HEK293 (cell line): ENCODE measurements around the gene KDELR1.
"Not testable (repeated sequence)": the region's sequence is repeated elsewhere in the genome, so short reads cannot be mapped to it uniquely, and the experiment has no call there.

Experiments
- CTCF ChIA-PET: fragments of 350-600 bp; formaldehyde crosslinking; extraction: SDS; loops from one replicate; lab custom pipeline; 2021; ENCODE audit warnings: antibody characterized with exemption; lab: Yijun Ruan, JAX
- POLR2A ChIA-PET: fragments of 300-600 bp; formaldehyde crosslinking; extraction: SDS; loops from one replicate; lab custom pipeline; 2020; ENCODE audit warnings: antibody characterized with exemption, inconsistent platforms; lab: Yijun Ruan, JAX
- H3K27ac ChIP-seq: fragments of 200-500 bp; sonication (Bioruptor generic); 2 replicates; pipeline ENCODE4 v1.5.1; 2014; ENCODE audit warnings: low read depth, low read length, control low read depth, inconsistent platforms; ENCODE audit errors: extremely low read depth
- H3K36me3 ChIP-seq, 2 experiments: fragments of 200-500 bp in 1 of 2; sonication (Bioruptor generic) in 1 of 2; 1 replicate in 1 of 2; 2 replicates in 1 of 2; pipeline ENCODE4 v1.5.1; 2014 to 2017; ENCODE audit warnings: inconsistent platforms in 2 of 2, low read length in 2 of 2; ENCODE audit not compliant: control insufficient read depth in 2 of 2, insufficient read depth in 1 of 2
- H3K4me1 ChIP-seq: fragments of 200-500 bp; sonication (Bioruptor generic); 2 replicates; pipeline ENCODE4 v1.5.1; 2014; ENCODE audit warnings: mild to moderate bottlenecking, low read length, inconsistent platforms; ENCODE audit not compliant: control insufficient read depth, insufficient read depth
- H3K4me3 ChIP-seq: 2 replicates; pipeline ENCODE4 v1.5.1; 2011; ENCODE audit warnings: low read depth, mild to moderate bottlenecking, control low read depth, low read length, moderate library complexity
- H3K9me3 ChIP-seq: fragments of 200-500 bp; sonication (Bioruptor generic); 2 replicates; pipeline ENCODE4 v1.5.1; 2014; ENCODE audit warnings: low read depth, low read length, inconsistent platforms; ENCODE audit not compliant: control insufficient read depth, insufficient read depth
- BCL6B ChIP-seq: fragments of 450-650 bp; formaldehyde crosslinking; IDR thresholded peaks from 2 replicates; pipeline ENCODE4 v1.5.1; 2017; ENCODE audit warnings: missing biosample characterization, missing genetic modification characterization
- GFI1B ChIP-seq: fragments of 450-650 bp; formaldehyde crosslinking; IDR thresholded peaks from 2 replicates; pipeline ENCODE4 v1.5.1; 2016; ENCODE audit warnings: missing biosample characterization, missing genetic modification characterization
- OSR2 ChIP-seq: fragments of 450-650 bp; formaldehyde crosslinking; IDR thresholded peaks from 2 replicates; pipeline ENCODE4 v1.5.1; 2016; ENCODE audit warnings: missing biosample characterization, missing genetic modification characterization
- PRDM4 ChIP-seq: fragments of 450-650 bp; formaldehyde crosslinking; IDR thresholded peaks from 2 replicates; pipeline ENCODE4 v1.5.1; 2017; ENCODE audit warnings: missing biosample characterization, missing genetic modification characterization
- PRDM6 ChIP-seq: fragments of 450-650 bp; formaldehyde crosslinking; IDR thresholded peaks from 2 replicates; pipeline ENCODE4 v1.5.1; 2017; ENCODE audit warnings: missing biosample characterization, missing genetic modification characterization
- SCRT2 ChIP-seq: fragments of 450-650 bp; formaldehyde crosslinking; IDR thresholded peaks from 2 replicates; pipeline ENCODE4 v1.5.1; 2016; ENCODE audit warnings: missing biosample characterization, missing genetic modification characterization
- SP7 ChIP-seq: fragments of 450-650 bp; formaldehyde crosslinking; IDR thresholded peaks from 2 replicates; pipeline ENCODE4 v1.5.1; 2016; ENCODE audit warnings: missing biosample characterization, missing genetic modification characterization
- ZBTB10 ChIP-seq: fragments of 450-650 bp; formaldehyde crosslinking; IDR thresholded peaks from 2 replicates; pipeline ENCODE4 v1.5.1; 2016; ENCODE audit warnings: missing biosample characterization, missing genetic modification characterization
- ZBTB21 ChIP-seq: fragments of 450-650 bp; formaldehyde crosslinking; IDR thresholded peaks from 2 replicates; pipeline ENCODE4 v1.5.1; 2017; ENCODE audit warnings: missing biosample characterization, missing genetic modification characterization
- ZBTB6 ChIP-seq: fragments of 450-650 bp; formaldehyde crosslinking; IDR thresholded peaks from 2 replicates; pipeline ENCODE4 v1.5.1; 2017; ENCODE audit warnings: missing biosample characterization, missing genetic modification characterization
- ZEB2 ChIP-seq: fragments of 450-650 bp; formaldehyde crosslinking; IDR thresholded peaks from 2 replicates; pipeline ENCODE4 v1.5.1; 2016; ENCODE audit warnings: missing biosample characterization, missing genetic modification characterization
- ZNF140 ChIP-seq: fragments of 450-650 bp; formaldehyde crosslinking; IDR thresholded peaks from 2 replicates; pipeline ENCODE4 v1.5.1; 2016; ENCODE audit warnings: missing biosample characterization, missing genetic modification characterization
- ZNF155 ChIP-seq: fragments of 450-650 bp; formaldehyde crosslinking; IDR thresholded peaks from 2 replicates; pipeline ENCODE4 v1.5.1; 2016; ENCODE audit warnings: missing biosample characterization, missing genetic modification characterization
- ZNF214 ChIP-seq: fragments of 450-650 bp; formaldehyde crosslinking; IDR thresholded peaks from 2 replicates; pipeline ENCODE4 v1.5.1; 2017; ENCODE audit warnings: missing biosample characterization, mild to moderate bottlenecking, missing genetic modification characterization, borderline replicate concordance
- ZNF221 ChIP-seq: fragments of 450-650 bp; formaldehyde crosslinking; IDR thresholded peaks from 2 replicates; pipeline ENCODE4 v1.5.1; 2017; ENCODE audit warnings: missing biosample characterization, missing genetic modification characterization, borderline replicate concordance
- ZNF239 ChIP-seq: fragments of 450-650 bp; formaldehyde crosslinking; IDR thresholded peaks from 2 replicates; pipeline ENCODE4 v1.5.1; 2016; ENCODE audit warnings: missing biosample characterization, missing genetic modification characterization
- ZNF274 ChIP-seq, 2 experiments: fragments of 200-500 bp in 1 of 2; fragments of 450-650 bp in 1 of 2; sonication (Bioruptor generic) in 1 of 2; formaldehyde crosslinking in 1 of 2; IDR thresholded peaks; 2 replicates each; pipeline versions ENCODE4 v1.5.1 to v1.6.1; 2014 to 2016; ENCODE audit warnings: borderline replicate concordance in 1 of 2, inconsistent platforms in 1 of 2, low read length in 1 of 2, missing biosample characterization in 1 of 2, missing genetic modification characterization in 1 of 2
- ZNF280D ChIP-seq: fragments of 450-650 bp; formaldehyde crosslinking; IDR thresholded peaks from 2 replicates; pipeline ENCODE4 v1.5.1; 2016; ENCODE audit warnings: missing biosample characterization, missing genetic modification characterization
- ZNF426 ChIP-seq: fragments of 450-650 bp; formaldehyde crosslinking; IDR thresholded peaks from 2 replicates; pipeline ENCODE4 v1.5.1; 2017; ENCODE audit warnings: missing biosample characterization, missing genetic modification characterization, mild to moderate bottlenecking, inconsistent platforms, moderate library complexity
- ZNF433 ChIP-seq: fragments of 450-650 bp; formaldehyde crosslinking; IDR thresholded peaks from 2 replicates; pipeline ENCODE4 v1.5.1; 2016; ENCODE audit warnings: missing biosample characterization, missing genetic modification characterization, low read depth
- ZNF785 ChIP-seq: fragments of 450-650 bp; formaldehyde crosslinking; IDR thresholded peaks from 2 replicates; pipeline ENCODE4 v1.5.1; 2016; ENCODE audit warnings: missing biosample characterization, missing genetic modification characterization

The KDELR1 gene

GRCh38 chr19:48372904-48373303, 18.4 kb downstream of the KDELR1 start (continued):
- TF ChIP-seq PRDM6 (tag by site-specific recombination), result no peak
- TF ChIP-seq SP7 (tag by site-specific recombination), result peak; percentile 64; the same call in 1 of the 2 replicates
- TF ChIP-seq ZNF155 (tag by site-specific recombination), result no peak
- no peak for TF ChIP-seq ZNF433 (tag by site-specific recombination)
- no peak for TF ChIP-seq ZNF280D (tag by site-specific recombination)
- peak; percentile 77 for TF ChIP-seq ZBTB10 (tag by site-specific recombination)
- no peak for TF ChIP-seq ZNF274 (IDR thresholded peaks at IDR 0.05; ENCODE audit: low read length)
- TF ChIP-seq ZNF274 (tag by site-specific recombination; IDR thresholded peaks at IDR 0.05; ENCODE audit: borderline replicate concordance), result no peak
- TF ChIP-seq ZNF140 (tag by site-specific recombination), result no peak
- TF ChIP-seq ZNF221 (tag by site-specific recombination), result no peak
- no peak for TF ChIP-seq ZNF426 (tag by site-specific recombination)
- no peak for TF ChIP-seq SCRT2 (tag by site-specific recombination)
- TF ChIP-seq BCL6B (tag by site-specific recombination), result no peak
- TF ChIP-seq ZNF214 (tag by site-specific recombination), result no peak
- peak; percentile 37; the same call in 1 of the 2 replicates for TF ChIP-seq GFI1B
- TF ChIP-seq ZNF785 (tag by site-specific recombination), result 0 out of 2 replicates have a peak, but pooled peaks have one; percentile 32
- TF ChIP-seq ZBTB6 (tag by site-specific recombination), result no peak
- no peak for TF ChIP-seq ZBTB21 (tag by site-specific recombination)
- TF ChIP-seq ZEB2 (tag by site-specific recombination), result peak; percentile 45; the same call in 1 of the 2 replicates
- TF ChIP-seq OSR2 (tag by site-specific recombination), result no peak
- no peak for TF ChIP-seq PRDM4
- TF ChIP-seq ZNF239 (tag by site-specific recombination), result no peak

- CTCF ChIA-PET, result interaction anchor here (0.6 kb wide), 1 partner anchor 15 kb away, joined by 3 read pairs; no protein-coding TSS in a partner anchor
- H3K9me3 ChIP-seq, H3K27ac ChIP-seq, H3K36me3 ChIP-seq, H3K4me3 ChIP-seq: not testable (repeated sequence)
- POLR2A ChIA-PET, result interaction anchor here (0.6 to 1.1 kb wide), 2 partner anchors 43 to 50 kb away, joined by 4 read pairs; no protein-coding TSS in a partner anchor
- peaks cover 12% of the 10 kb centered on the region for H3K4me1 ChIP-seq
Measured at GRCh38 chr19:48371771-48372170, 19.6 kb downstream of the KDELR1 start.
